ENCODE data around the gene AGAP4.
"Not testable (repeated sequence)": the region's sequence is repeated elsewhere in the genome, so short reads cannot be mapped to it uniquely, and the experiment has no call there.

Gene AGAP4

DNA sequence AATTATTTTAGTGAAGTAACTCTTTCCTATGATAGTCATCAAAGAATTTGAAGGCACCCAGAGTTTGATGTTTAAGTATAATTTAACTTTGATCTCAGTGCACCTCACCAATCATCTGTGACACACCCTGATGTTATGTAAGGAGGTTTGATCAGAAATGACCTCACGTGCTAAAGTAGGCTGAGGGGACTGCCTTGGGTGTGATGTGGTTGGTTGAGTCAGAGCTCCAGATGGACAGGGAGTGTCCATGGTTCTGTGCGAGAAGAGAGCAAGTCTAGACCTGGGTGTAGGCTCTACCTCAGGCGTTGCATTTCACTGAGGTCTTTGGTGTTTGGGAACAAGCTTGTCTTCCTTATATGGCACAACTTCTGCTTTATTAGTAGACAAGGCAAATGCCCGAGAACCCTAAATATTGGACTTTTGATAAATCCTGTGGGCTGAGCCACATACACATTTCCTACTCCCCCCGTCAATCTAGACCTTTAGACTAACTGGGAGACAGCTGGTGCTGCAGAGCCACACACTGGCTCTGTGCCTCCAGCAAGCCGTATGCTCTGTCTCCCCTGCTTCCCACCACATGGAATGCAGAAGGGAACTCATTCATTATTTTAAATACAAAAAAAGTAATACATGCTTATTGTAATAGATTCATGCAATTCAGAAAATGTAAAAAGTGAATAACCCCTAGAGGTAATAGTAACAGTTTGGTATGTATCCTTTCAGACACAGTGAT lies 56.4 kb downstream of the AGAP4 start:
- not testable (repeated sequence) for DNase-seq (ENCODE audit: low read depth)

GRCh38 chr10:45789991-45790390 lies 57.3 kb downstream of the AGAP4 start:
- not testable (repeated sequence) for DNase-seq (ENCODE audit: low read depth)

- DNase-seq (ENCODE audit: low read depth): not testable (repeated sequence)
These were observed 60.0 kb downstream of the AGAP4 start for GRCh38 chr10:45787212-45787741.

DNA sequence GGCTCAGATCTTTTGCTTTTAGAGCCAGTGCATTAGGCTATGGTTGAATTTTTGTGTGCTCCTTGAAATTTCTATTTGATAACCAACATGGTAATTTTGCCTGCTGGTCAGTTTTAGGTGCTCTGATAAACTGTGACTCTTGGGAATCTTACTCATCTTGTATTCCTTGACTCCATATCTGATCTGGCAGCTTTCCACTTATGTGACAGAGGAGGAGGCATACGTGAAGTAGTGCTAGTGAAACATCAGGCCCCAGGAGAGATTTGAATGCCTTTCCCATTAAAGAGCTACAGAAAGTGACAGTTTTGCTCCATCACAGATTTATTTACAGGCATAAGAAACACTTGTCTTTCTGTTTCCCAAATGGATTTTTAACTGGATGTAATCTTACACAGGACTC lies 61.1 kb downstream of the AGAP4 start:
- not testable (repeated sequence) for DNase-seq (ENCODE audit: low read depth)
